Fibroblast of skin of back (primary cell): ENCODE results near the gene AUTS2.
A peak's percentile ranks its signal among the peaks of the same experiment; 100 is the strongest.

Experiments used
- DNase-seq: peaks from one replicate; pipeline ENCODE4 v3.0.0-alpha.2; 2013

AUTS2 gene

GRCh38 chr7:70678621-70679251 is 1080.5 kb downstream of the AUTS2 start:
- peak; percentile 74 for DNase-seq

- peak; percentile 35 for DNase-seq
Measured at GRCh38 chr7:70679661-70680060, 1081.4 kb downstream of the AUTS2 start.

- no peak for DNase-seq
Measured at GRCh38 chr7:70680306-70680705, 1082.0 kb downstream of the AUTS2 start.

GRCh38 chr7:70680743-70681468 is 1082.6 kb downstream of the AUTS2 start:
- DNase-seq: no peak

GRCh38 chr7:70681469-70682350 is 1083.4 kb downstream of the AUTS2 start:
- peak; percentile 20 for DNase-seq

GRCh38 chr7:70684173-70684572 is 1085.9 kb downstream of the AUTS2 start:
- DNase-seq: no peak

GRCh38 chr7:70693321-70693685 is 1095.0 kb downstream of the AUTS2 start:
- no peak for DNase-seq

- peak; percentile 77 for DNase-seq
Measured at GRCh38 chr7:70693686-70694433, 1095.6 kb downstream of the AUTS2 start.

- DNase-seq: peak; percentile 61
Measured at GRCh38 chr7:70694434-70694970, 1096.2 kb downstream of the AUTS2 start.

GRCh38 chr7:70694971-70695794 is 1096.9 kb downstream of the AUTS2 start:
- no peak for DNase-seq

GRCh38 chr7:70695795-70696083 is 1097.5 kb downstream of the AUTS2 start:
- DNase-seq: peak; percentile 41

GRCh38 chr7:70696201-70696754 is 1098.0 kb downstream of the AUTS2 start:
- peak; percentile 71 for DNase-seq

- peak; percentile 72 for DNase-seq
Measured at GRCh38 chr7:70698219-70698832, 1100.1 kb downstream of the AUTS2 start.

- DNase-seq: no peak
Measured at GRCh38 chr7:70699271-70699670, 1101.0 kb downstream of the AUTS2 start.

GRCh38 chr7:70700055-70700940 is 1102.0 kb downstream of the AUTS2 start:
- DNase-seq: no peak

- no peak for DNase-seq
Measured at GRCh38 chr7:70700941-70701425, 1102.7 kb downstream of the AUTS2 start.

- no peak for DNase-seq
Measured at GRCh38 chr7:70701477-70701876, 1103.2 kb downstream of the AUTS2 start.

- no peak for DNase-seq
Measured at GRCh38 chr7:70701991-70702390, 1103.7 kb downstream of the AUTS2 start.

- no peak for DNase-seq
Measured at GRCh38 chr7:70703785-70704184, 1105.5 kb downstream of the AUTS2 start.
